Activated CD4-positive, alpha-beta memory T cell treated with anti-CD3 and anti-CD28 coated beads for 36 hours (primary cell): ENCODE measurements around the gene MAN2A1. TPM values are rescaled to one million over a fixed set of nuclear protein-coding genes. Genes with fewer than 3 reads are reported as not detected.
"Not testable (repeated sequence)": the region's sequence is repeated elsewhere in the genome, so short reads cannot be mapped to it uniquely, and the experiment has no call there.

Source experiments
- CTCF ChIA-PET: fragments of 350-600 bp; sonication (Branson Sonifier 250); formaldehyde crosslinking; loops from one replicate; lab custom pipeline; 2021; ENCODE audit warnings: antibody characterized with exemption, inconsistent platforms; lab: Charles Lee
- POLR2A ChIA-PET: fragments of 350-600 bp; sonication (Branson Sonifier 250); formaldehyde crosslinking; loops from one replicate; lab custom pipeline; 2021; ENCODE audit warnings: antibody characterized with exemption; lab: Charles Lee
- DNase-seq: peaks from one replicate; pipeline ENCODE4 v3.0.0-alpha.2; 2020
- H3K27ac Mint-ChIP-seq: one replicate; pipeline ENCODE4 v1.8.0; 2021; ENCODE audit warnings: mixed read lengths
- H3K27me3 Mint-ChIP-seq: one replicate; pipeline ENCODE4 v1.8.0; 2021; ENCODE audit warnings: mixed read lengths
- H3K36me3 Mint-ChIP-seq: one replicate; pipeline ENCODE4 v1.8.0; 2021; ENCODE audit warnings: mixed read lengths
- H3K4me1 Mint-ChIP-seq: one replicate; pipeline ENCODE4 v1.8.0; 2021; ENCODE audit warnings: low read depth, mixed read lengths
- H3K4me3 Mint-ChIP-seq: one replicate; pipeline ENCODE4 v1.8.0; 2021; ENCODE audit warnings: mild to moderate bottlenecking, mixed read lengths
- H3K9me3 Mint-ChIP-seq: one replicate; pipeline ENCODE4 v1.8.0; 2021; ENCODE audit warnings: mixed read lengths
- intact Hi-C: fragments of 100-400 bp; cut with micrococcal nuclease; formaldehyde crosslinking; loops from one replicate; pipeline ENCODE4 v1.15.1; 2023
- total RNA-seq, 2 experiments: library from RNA; stranded (reverse); gene quantifications; one replicate each; pipeline ENCODE4 v1.2.3, GENCODE V29; 2021

MAN2A1 gene
- total RNA-seq, 2 experiments from 2014 or later, result 33.0 to 35.9 TPM

DNA sequence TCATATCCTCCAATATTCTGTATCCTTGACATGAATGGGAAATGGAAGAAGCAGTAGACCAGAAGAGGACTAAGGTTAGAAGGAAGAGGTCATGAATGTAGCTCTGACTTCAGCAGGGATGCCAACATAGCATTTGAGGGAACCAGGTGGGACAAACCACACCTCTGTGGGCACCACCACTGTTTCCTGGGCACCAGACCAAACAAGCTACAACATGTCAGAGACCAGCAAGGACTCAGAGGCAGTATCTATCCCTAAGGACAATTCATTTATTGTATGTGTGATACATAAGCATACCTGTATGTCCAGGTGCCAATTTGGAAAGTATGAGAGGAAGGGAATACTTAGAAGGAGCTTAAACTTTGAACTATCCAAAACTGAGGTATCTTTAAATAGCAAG, 192.8 kb downstream of the MAN2A1 start:
- H3K9me3 Mint-ChIP-seq, result no peaks in the 10 kb centered on the region
- no peaks in the 10 kb centered on the region for H3K36me3 Mint-ChIP-seq
- DNase-seq, result no peak
- POLR2A ChIA-PET, result no interaction called here
- H3K4me1 Mint-ChIP-seq, result peaks cover 3% of the 10 kb centered on the region
- H3K27me3 Mint-ChIP-seq, result no peaks in the 10 kb centered on the region
- CTCF ChIA-PET, result no interaction called here
- H3K4me3 Mint-ChIP-seq, result no peak overlapping the region
- no peak overlapping the region for H3K27ac Mint-ChIP-seq
- intact Hi-C loops, result no loop called here

DNA sequence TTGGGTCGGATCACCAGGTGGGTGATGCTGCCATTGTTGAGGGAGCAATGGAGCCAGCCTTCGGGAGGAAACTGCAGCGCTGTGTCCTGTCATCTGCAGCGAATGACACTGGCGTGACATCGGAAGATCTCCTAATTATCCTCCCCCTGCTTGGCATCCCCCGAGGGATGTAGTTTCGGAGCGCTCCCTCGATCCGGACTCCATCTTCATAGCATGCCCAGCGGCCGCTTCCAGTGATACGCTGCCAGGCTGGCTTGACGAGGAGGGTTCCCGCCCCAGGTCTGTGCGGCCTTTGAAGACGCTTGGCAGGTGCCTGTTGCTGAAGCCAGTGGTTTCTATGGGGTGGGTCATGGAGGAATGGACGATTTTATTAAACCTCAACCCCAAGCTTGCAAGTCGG, 194.9 kb downstream of the MAN2A1 start:
- Mint-ChIP-seq H3K36me3 (no peaks in the 10 kb centered on the region), H3K9me3 (no peaks in the 10 kb centered on the region), H3K27me3 (no peaks in the 10 kb centered on the region), H3K27ac (no peak overlapping the region), H3K4me3 (no peak overlapping the region), H3K4me1 (peaks cover 3% of the 10 kb centered on the region)
- intact Hi-C loops, result no loop called here
- POLR2A ChIA-PET, result no interaction called here
- CTCF ChIA-PET, result no interaction called here
- DNase-seq, result no peak

DNA sequence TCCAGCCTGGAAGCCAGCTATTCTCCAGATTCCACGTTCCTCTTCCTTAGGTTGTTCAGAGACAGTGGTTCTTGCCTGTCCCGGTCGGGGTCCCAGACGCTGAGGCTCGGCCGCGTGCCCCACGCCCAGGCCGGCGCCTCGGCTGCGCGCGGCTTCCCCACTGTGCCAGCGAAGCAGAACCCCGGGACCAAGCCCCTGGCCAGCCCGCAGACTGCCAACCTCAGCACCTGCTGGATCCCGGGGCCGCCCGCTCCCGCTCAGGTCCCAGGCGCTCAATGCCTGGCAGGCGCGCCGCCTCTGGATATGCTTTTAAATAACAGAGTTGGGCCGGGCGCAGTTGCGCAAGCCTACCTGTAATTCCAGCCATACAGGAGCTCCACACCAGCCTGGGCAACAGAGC, 195.5 kb downstream of the MAN2A1 start:
- Mint-ChIP-seq H3K4me3 (no peak overlapping the region), H3K27me3 (no peaks in the 10 kb centered on the region), H3K4me1 (peaks cover 3% of the 10 kb centered on the region), H3K27ac (no peak overlapping the region), H3K36me3 (no peaks in the 10 kb centered on the region), H3K9me3 (no peaks in the 10 kb centered on the region)
- intact Hi-C loops, result no loop called here
- no peak for DNase-seq
- ChIA-PET POLR2A (no interaction called here), CTCF (no interaction called here)

DNA sequence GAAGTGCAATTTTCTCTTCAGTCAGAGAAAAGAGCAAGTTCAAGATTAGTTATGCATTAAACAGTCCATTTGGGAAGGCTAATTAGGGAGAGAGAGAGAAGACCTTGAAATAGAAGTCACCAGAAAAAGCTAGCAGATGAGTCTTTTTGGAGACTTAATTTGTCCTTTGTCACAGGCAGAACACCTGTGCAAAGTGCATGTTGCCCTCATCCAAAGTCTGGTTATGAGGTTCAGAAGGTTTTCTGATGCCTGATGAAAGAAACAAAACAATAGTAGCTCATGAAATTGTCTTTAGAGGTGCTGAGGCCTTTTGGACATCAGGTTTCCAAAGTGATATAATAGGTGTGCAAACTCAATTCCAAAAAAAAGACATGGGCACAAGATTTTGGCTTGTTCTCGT, 199.3 kb downstream of the MAN2A1 start:
- Mint-ChIP-seq H3K4me1 (no peaks in the 10 kb centered on the region), H3K27me3 (no peaks in the 10 kb centered on the region), H3K27ac (no peak overlapping the region), H3K9me3 (peaks cover 4% of the 10 kb centered on the region), H3K4me3 (no peak overlapping the region), H3K36me3 (peaks cover 2% of the 10 kb centered on the region)
- ChIA-PET CTCF (interaction anchor here (0.8 kb wide), 1 partner anchor 9 kb away, joined by 3 read pairs; no protein-coding TSS in a partner anchor), POLR2A (no interaction called here)
- no peak for DNase-seq
- intact Hi-C loops, result no loop called here

DNA sequence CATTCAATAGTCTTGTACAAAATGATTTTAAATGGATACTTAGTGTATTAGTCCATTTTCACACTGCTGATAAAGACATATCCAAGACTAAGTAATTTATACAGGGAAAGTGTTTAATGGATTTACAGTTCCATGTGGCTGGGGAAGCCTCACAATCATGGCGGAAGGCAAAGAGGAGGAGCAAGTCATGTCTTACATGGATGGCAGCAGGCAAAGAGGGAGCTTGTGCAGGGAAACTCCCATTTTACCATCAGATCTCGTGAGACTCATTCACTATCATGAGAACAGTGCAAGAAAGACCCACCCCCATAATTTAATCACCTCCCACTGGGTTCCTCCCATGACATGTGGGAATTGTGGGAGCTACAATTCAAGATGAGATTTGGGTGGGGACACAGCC, 203.5 kb downstream of the MAN2A1 start:
- H3K27ac Mint-ChIP-seq, CTCF ChIA-PET: not testable (repeated sequence)

DNA sequence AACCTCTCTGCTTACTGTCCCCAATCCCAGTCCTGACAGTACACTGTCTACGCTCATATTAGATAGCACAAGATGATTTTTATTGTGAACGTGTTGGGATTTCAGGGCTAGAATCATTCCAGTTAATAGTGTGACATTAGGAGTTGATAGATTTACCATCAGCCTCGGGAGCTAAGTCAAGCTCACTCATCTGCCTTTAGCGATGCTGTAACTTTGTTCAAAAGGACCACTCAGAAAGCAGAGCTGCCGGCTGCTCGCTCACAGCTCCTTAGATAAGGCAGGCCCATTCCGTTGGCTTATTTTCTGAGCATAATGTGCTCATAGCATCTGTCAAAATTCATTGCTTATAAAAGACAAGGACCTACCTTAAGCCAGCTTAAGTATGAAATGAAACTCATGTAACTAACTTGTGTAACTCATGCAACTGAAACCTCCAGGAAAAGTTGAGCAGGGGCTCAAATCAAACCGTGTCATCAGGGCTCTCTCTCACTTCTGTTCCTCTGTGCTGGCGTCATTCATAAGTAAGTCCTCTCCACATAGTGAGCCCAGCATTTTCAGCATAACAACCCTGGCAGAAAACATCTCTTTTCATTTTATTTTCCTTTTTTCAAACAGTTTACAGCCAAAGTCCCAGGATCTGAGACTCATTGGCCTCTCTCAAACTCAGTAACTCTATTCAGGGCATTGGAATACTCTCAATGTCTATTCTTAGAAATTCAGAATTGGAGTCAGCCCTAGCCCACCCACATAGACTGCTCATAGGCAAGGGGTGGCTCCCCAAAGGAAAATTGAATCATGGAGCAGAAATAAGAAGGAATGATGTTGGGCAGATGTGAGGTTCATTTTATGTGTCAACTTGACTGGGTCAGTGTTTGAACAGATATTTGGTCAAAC, 208.8 kb downstream of the MAN2A1 start:
- ChIA-PET POLR2A (no interaction called here), CTCF (no interaction called here)
- DNase-seq, result no peak

More for the DNA sequence above, 203.5 kb downstream of the MAN2A1 start:
- H3K4me3 Mint-ChIP-seq, POLR2A ChIA-PET, H3K9me3 Mint-ChIP-seq, DNase-seq, H3K4me1 Mint-ChIP-seq, H3K27me3 Mint-ChIP-seq, H3K36me3 Mint-ChIP-seq, intact Hi-C loops: not testable (repeated sequence)

DNA sequence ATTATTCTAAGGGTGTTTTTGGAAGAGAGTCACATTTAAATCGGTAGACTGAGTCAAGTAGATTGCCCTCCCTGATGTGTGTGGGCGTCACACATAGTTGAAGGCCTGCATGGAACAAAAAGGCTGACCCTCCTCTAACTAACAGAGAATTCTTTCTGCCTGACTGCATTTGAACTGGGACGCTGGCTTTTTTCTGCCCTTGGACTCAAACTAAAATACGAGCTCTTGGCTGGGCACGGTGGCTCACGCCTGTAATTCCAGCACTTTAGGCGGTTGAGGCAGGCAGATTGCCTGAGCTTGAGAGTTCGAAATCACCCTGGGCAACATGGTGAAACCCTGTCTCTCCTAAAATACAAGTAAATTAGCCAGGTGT, 209.4 kb downstream of the MAN2A1 start:
- intact Hi-C loops, result no loop called here
- no peak overlapping the region for H3K4me3 Mint-ChIP-seq
- POLR2A ChIA-PET, result no interaction called here
- H3K27ac Mint-ChIP-seq, result no peak overlapping the region
- CTCF ChIA-PET, result no interaction called here
- no peak for DNase-seq
- no peaks in the 10 kb centered on the region for H3K27me3 Mint-ChIP-seq
- H3K9me3 Mint-ChIP-seq, result peaks cover under 1% of the 10 kb centered on the region
- H3K36me3 Mint-ChIP-seq, result no peaks in the 10 kb centered on the region
- peaks cover 2% of the 10 kb centered on the region for H3K4me1 Mint-ChIP-seq

More for the DNA sequence above, 208.8 kb downstream of the MAN2A1 start:
- Mint-ChIP-seq H3K36me3 (no peaks in the 10 kb centered on the region), H3K4me1 (peaks cover 2% of the 10 kb centered on the region), H3K27me3 (no peaks in the 10 kb centered on the region), H3K27ac (no peak overlapping the region), H3K9me3 (peaks cover 2% of the 10 kb centered on the region), H3K4me3 (no peak overlapping the region)
- intact Hi-C loops, result no loop called here

DNA sequence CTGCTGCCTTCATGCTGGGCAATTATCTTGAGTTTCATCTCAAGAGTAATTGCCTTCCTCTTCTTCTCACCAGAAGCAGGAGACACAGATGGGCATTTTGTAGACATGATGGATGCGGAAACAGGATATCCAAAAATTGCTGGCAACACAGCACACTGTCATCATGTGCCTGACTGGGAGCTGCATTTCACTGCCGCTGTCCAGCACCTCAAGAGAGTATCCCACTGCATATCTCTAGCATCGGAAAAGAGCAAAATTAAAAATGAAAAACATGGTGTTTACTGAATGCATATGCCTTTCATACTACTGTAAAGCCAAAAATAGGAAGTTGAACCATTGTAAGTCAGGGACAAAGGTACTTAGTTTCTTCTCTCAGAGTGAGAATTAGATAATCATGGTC, 210.7 kb downstream of the MAN2A1 start:
- Mint-ChIP-seq H3K36me3 (no peaks in the 10 kb centered on the region), H3K9me3 (no peaks in the 10 kb centered on the region)
- POLR2A ChIA-PET, result no interaction called here

DNA sequence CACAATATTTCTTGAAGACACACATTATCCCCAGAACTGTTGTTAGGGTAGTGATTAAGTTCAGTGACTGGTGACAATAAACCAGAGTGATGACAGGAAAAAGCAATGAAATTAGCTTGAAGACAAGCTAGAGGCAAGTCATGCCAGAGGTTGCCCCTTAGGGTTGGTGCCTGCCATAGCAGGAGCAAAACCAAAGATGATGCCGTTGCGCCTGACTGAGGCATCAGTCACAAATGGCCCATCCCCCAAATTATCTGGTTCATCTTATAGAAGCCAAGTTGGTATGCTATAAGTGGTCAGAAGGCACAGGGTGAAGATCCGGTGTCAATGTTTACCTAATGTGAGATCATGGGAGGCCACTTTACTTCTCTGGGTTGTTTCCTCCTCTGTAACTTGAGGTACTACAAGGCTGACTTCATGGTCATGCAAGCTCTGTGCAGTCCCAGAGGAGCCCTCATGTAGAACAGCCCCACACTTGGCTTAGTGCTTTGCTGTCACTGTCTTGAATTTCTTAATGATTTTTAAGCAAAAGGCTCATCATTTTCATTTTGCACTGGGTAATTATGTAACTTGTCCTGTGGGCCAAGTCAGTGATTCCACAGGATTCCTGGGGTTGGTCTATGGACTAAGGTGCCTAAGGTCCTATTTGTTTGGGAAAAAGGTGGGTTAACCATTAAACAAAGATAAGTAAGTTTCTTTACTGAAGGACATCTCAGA, 211.3 kb downstream of the MAN2A1 start:
- Mint-ChIP-seq H3K9me3 (no peaks in the 10 kb centered on the region), H3K27me3 (no peaks in the 10 kb centered on the region), H3K4me1 (peaks cover 2% of the 10 kb centered on the region), H3K27ac (no peak overlapping the region), H3K4me3 (no peak overlapping the region), H3K36me3 (no peaks in the 10 kb centered on the region)
- POLR2A ChIA-PET, result no interaction called here
- intact Hi-C loops, result no loop called here
- CTCF ChIA-PET, result no interaction called here
- no peak for DNase-seq

More for the DNA sequence above, 210.7 kb downstream of the MAN2A1 start:
- intact Hi-C loops, result no loop called here
- no peak overlapping the region for H3K4me3 Mint-ChIP-seq
- CTCF ChIA-PET, result no interaction called here
- DNase-seq, result no peak
- H3K4me1 Mint-ChIP-seq, result peaks cover 2% of the 10 kb centered on the region
- H3K27ac Mint-ChIP-seq, result no peak overlapping the region
- H3K27me3 Mint-ChIP-seq, result no peaks in the 10 kb centered on the region

DNA sequence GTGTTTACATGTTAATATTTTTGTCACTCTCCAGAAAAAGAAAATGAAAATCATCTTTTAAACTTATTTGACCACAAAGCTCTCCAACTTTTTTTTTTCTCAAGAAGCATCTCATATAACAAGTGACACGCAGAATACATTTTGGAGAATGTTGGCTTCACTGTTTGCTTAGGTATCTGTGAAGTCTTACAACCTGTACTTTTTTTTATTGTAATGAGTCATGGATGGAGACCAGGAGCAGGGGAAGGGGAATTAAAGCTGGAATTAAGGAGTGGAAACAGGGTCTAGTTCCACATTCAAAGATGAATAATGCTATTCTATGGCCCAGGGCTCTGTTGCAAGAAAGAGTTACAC, 211.9 kb downstream of the MAN2A1 start:
- Mint-ChIP-seq H3K4me1 (peaks cover 2% of the 10 kb centered on the region), H3K4me3 (no peak overlapping the region), H3K9me3 (no peaks in the 10 kb centered on the region), H3K36me3 (no peaks in the 10 kb centered on the region), H3K27me3 (no peaks in the 10 kb centered on the region), H3K27ac (no peak overlapping the region)
- DNase-seq, result no peak
- ChIA-PET POLR2A (no interaction called here), CTCF (no interaction called here)
- intact Hi-C loops, result no loop called here

DNA sequence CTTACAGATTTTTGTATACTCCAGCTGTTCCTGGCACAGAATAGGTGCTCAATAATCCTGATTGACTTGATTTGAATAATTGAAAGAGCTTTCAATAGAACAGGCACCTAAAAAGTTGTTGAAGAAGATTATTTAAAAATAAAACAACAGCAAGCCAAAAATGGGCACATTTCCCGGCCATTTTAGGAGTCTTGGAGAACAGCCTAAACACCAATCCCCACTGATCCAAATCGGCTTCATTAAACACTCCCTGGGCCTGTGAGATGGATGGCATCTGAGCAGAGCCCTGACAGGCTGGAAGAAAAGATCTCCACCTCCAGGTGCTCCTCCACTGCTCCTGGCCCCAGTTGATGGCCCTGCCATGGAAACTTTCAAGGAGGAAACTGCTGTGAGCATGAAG, 213.3 kb downstream of the MAN2A1 start:
- no peaks in the 10 kb centered on the region for H3K9me3 Mint-ChIP-seq
- H3K4me1 Mint-ChIP-seq, result peaks cover 4% of the 10 kb centered on the region
- ChIA-PET CTCF (no interaction called here), POLR2A (no interaction called here)
- no peak overlapping the region for H3K4me3 Mint-ChIP-seq
- no peak for DNase-seq
- no peak overlapping the region for H3K27ac Mint-ChIP-seq
- peaks cover 3% of the 10 kb centered on the region for H3K27me3 Mint-ChIP-seq
- H3K36me3 Mint-ChIP-seq, result no peaks in the 10 kb centered on the region
- intact Hi-C loops, result no loop called here

DNA sequence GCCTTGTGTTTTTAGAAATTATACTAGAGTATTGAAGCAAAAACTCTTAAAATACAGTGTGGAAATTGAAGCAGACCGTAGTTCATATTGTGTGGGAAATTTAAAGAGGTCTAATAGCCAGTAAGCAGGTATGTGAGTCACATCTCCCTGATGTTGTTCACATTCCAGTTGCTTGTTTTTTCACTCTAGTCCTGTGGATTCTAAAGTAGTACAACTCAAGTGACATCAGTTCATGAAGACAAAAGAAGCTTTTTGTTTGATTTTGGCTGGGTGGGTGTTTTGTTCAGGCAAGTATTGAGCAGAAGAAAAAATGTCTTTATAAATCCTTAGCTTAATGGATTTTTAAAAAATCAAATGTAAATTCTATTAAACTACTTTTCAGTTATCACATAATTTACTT, 216.2 kb downstream of the MAN2A1 start:
- ChIA-PET CTCF (no interaction called here), POLR2A (no interaction called here)
- H3K27ac Mint-ChIP-seq, result no peak overlapping the region
- H3K36me3 Mint-ChIP-seq, result no peaks in the 10 kb centered on the region
- H3K9me3 Mint-ChIP-seq, result no peaks in the 10 kb centered on the region
- no peak for DNase-seq
- intact Hi-C loops, result no loop called here
- peaks cover 3% of the 10 kb centered on the region for H3K27me3 Mint-ChIP-seq
- H3K4me3 Mint-ChIP-seq, result no peak overlapping the region
- peaks cover 2% of the 10 kb centered on the region for H3K4me1 Mint-ChIP-seq

DNA sequence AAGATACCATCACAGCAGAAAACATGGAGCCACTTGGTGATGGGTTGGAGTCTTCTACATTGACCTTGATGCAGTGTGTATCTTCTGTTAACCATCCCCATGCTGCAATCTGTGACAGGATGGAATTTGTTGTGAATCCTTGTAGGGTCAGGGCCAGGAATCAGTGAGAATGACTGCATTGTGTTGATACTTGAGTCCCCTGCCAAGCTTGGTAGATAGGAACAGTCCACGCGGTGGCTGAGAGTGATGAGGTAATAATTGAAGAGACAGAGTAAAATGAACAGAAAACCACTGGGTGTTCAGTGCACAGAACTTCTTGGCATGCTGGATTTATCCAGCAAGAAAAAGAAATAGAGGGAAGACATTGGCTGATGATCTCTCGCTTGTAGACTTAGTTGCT, 217.5 kb downstream of the MAN2A1 start:
- H3K4me1 Mint-ChIP-seq, result peaks cover 2% of the 10 kb centered on the region
- peaks cover 3% of the 10 kb centered on the region for H3K27me3 Mint-ChIP-seq
- no peak overlapping the region for H3K27ac Mint-ChIP-seq
- no peak for DNase-seq
- intact Hi-C loops, result no loop called here
- H3K36me3 Mint-ChIP-seq, result no peaks in the 10 kb centered on the region
- ChIA-PET POLR2A (no interaction called here), CTCF (no interaction called here)
- H3K4me3 Mint-ChIP-seq, result no peak overlapping the region
- no peaks in the 10 kb centered on the region for H3K9me3 Mint-ChIP-seq
